Right atrium auricular region (tissue), 2 donors: ENCODE data around the gene PLLP. TPM values are rescaled to one million over a fixed set of nuclear protein-coding genes. Genes with fewer than 3 reads are reported as not detected.

Experiments
- DNase-seq: peaks from one replicate; pipeline ENCODE4 v3.0.0-alpha.2; 2019; ENCODE audit warnings: low spot score
- H3K27ac ChIP-seq, 2 donors: fragments of 200-600 bp; sonication (generic); 1 replicate in 1 of 2; 2 replicates in 1 of 2; pipeline ENCODE4 v1.5.1; 2016 to 2019
- H3K27me3 ChIP-seq, 2 donors: fragments of 200-600 bp; sonication (generic); one replicate each; pipeline versions ENCODE4 v1.5.1 to v1.6.0; 2017 to 2019
- H3K36me3 ChIP-seq: fragments of 200-600 bp; sonication (generic); one replicate; pipeline ENCODE4 v1.5.1; 2016
- H3K4me1 ChIP-seq, 2 donors: fragments of 200-600 bp; sonication (generic); one replicate each; pipeline versions ENCODE4 v1.5.1 to v1.6.0; 2017 to 2019
- H3K4me3 ChIP-seq, 2 donors: fragments of 200-600 bp; sonication (generic); 1 replicate in 1 of 2; 2 replicates in 1 of 2; pipeline ENCODE4 v1.5.1; 2017 to 2019; ENCODE audit warnings: mild to moderate bottlenecking in 1 of 2, moderate library complexity in 1 of 2
- H3K9me3 ChIP-seq, 2 donors: fragments of 200-600 bp; sonication (generic); one replicate each; pipeline ENCODE4 v1.5.1; 2019
- CTCF ChIP-seq, 2 donors: fragments of 200-600 bp; sonication (generic); IDR thresholded peaks; one replicate each; pipeline ENCODE4 v1.5.1; 2019; ENCODE audit warnings: antibody characterized with exemption in 2 of 2
- total RNA-seq, 2 donors: library from RNA; depleted of rRNA; stranded (reverse); fragments of >200 nt; gene quantifications; one replicate each; pipeline ENCODE4 v1.1.0, GENCODE V29; 2016

The PLLP gene
- total RNA-seq, 2 donors from 2014 or later: 14.4 to 22.4 TPM

- H3K27ac ChIP-seq: peak overlapping the region; percentile 23 to 57
- TF ChIP-seq CTCF (IDR thresholded peaks at IDR 0.05): no peak
- DNase-seq: no peak
These were observed 24.1 kb downstream of the PLLP start for GRCh38 chr16:57260294-57260929.

GRCh38 chr16:57258910-57259475, 25.5 kb downstream of the PLLP start:
- DNase-seq: no peak
- Histone ChIP-seq H3K27ac (no peak overlapping the region), H3K9me3 (no peaks in the 10 kb centered on the region), H3K36me3 (peaks cover 11% of the 10 kb centered on the region), H3K4me1 (peaks cover 0 to 13% of the 10 kb centered on the region in 2 donors), H3K4me3 (no peak overlapping the region), H3K27me3 (no peaks in the 10 kb centered on the region)
- no peak for TF ChIP-seq CTCF (IDR thresholded peaks at IDR 0.05)

More at GRCh38 chr16:57260294-57260929, 24.1 kb downstream of the PLLP start:
- H3K9me3 ChIP-seq: no peaks in the 10 kb centered on the region
- peaks cover 0 to 14% of the 10 kb centered on the region in 2 donors for H3K4me1 ChIP-seq
- H3K27me3 ChIP-seq: no peaks in the 10 kb centered on the region
- peaks cover 8% of the 10 kb centered on the region for H3K36me3 ChIP-seq
- H3K4me3 ChIP-seq: no peak overlapping the region

GRCh38 chr16:57258226-57258909, 26.1 kb downstream of the PLLP start:
- H3K27me3 ChIP-seq: no peaks in the 10 kb centered on the region
- peaks cover 18% of the 10 kb centered on the region for H3K36me3 ChIP-seq
- no peak for DNase-seq
- no peaks in the 10 kb centered on the region for H3K9me3 ChIP-seq
- peaks cover 0 to 13% of the 10 kb centered on the region in 2 donors for H3K4me1 ChIP-seq
- no peak overlapping the region for H3K27ac ChIP-seq
- H3K4me3 ChIP-seq: no peak overlapping the region
- no peak for TF ChIP-seq CTCF (IDR thresholded peaks at IDR 0.05)

- peaks cover 0 to 13% of the 10 kb centered on the region in 2 donors for H3K4me1 ChIP-seq
- H3K27ac ChIP-seq: no peak overlapping the region
- no peak overlapping the region for H3K4me3 ChIP-seq
- H3K9me3 ChIP-seq: no peaks in the 10 kb centered on the region
- no peak for TF ChIP-seq CTCF (IDR thresholded peaks at IDR 0.05)
- peaks cover 26% of the 10 kb centered on the region for H3K36me3 ChIP-seq
- no peak for DNase-seq
- no peaks in the 10 kb centered on the region for H3K27me3 ChIP-seq
These were observed 26.9 kb downstream of the PLLP start for GRCh38 chr16:57257455-57258070.

GRCh38 chr16:57256601-57257395, 27.7 kb downstream of the PLLP start:
- DNase-seq: no peak
- H3K36me3 ChIP-seq: peaks cover 33% of the 10 kb centered on the region
- H3K4me1 ChIP-seq: peaks cover 0 to 13% of the 10 kb centered on the region in 2 donors
- no peaks in the 10 kb centered on the region for H3K27me3 ChIP-seq
- no peaks in the 10 kb centered on the region for H3K9me3 ChIP-seq
- no peak overlapping the region for H3K27ac ChIP-seq
- TF ChIP-seq CTCF (IDR thresholded peaks at IDR 0.05): no peak
- H3K4me3 ChIP-seq: no peak overlapping the region
